Fibroblast of lung (primary cell): ENCODE results near the gene ZBTB7B. TPM values are rescaled to one million over a fixed set of nuclear protein-coding genes. Genes with fewer than 3 reads are reported as not detected.

Experiments used
- DNase-seq, 2 donors: peaks; one replicate each; pipeline versions ENCODE4 v3.0.0 to v3.0.0-alpha.2; 2010; ENCODE audit warnings: low read depth in 2 of 2
- H2AFZ ChIP-seq: 2 replicates; pipeline ENCODE4 v1.5.1; 2012; ENCODE audit warnings: low read length, control low read depth, inconsistent platforms
- H3K27ac ChIP-seq: 2 replicates; pipeline ENCODE4 v1.5.1; 2011; ENCODE audit warnings: low read length, control low read depth; ENCODE audit not compliant: insufficient read depth
- H3K27me3 ChIP-seq: 2 replicates; pipeline ENCODE4 v1.5.1; 2011; ENCODE audit warnings: mild to moderate bottlenecking, low read length; ENCODE audit not compliant: control insufficient read depth, insufficient read depth
- H3K36me3 ChIP-seq: 2 replicates; pipeline ENCODE4 v1.5.1; 2011; ENCODE audit warnings: low read length; ENCODE audit not compliant: control insufficient read depth, insufficient read depth
- H3K4me1 ChIP-seq: 2 replicates; pipeline ENCODE4 v1.5.1; 2011; ENCODE audit warnings: low read length; ENCODE audit not compliant: control insufficient read depth, insufficient read depth; ENCODE audit errors: extremely low read depth
- H3K4me2 ChIP-seq: 2 replicates; pipeline ENCODE4 v1.5.1; 2011; ENCODE audit warnings: low read length, control low read depth; ENCODE audit not compliant: insufficient read depth; ENCODE audit errors: extremely low read depth
- H3K4me3 ChIP-seq, 4 experiments: fragments of 200-600 bp in 1 of 4; sonication (generic) in 1 of 4; replicated peaks in 1 of 4; 2 replicates each; pipeline ENCODE4 v1.5.1; 2011 to 2016; ENCODE audit warnings: low read length in 4 of 4, low read depth in 3 of 4, mild to moderate bottlenecking in 3 of 4, control low read depth in 2 of 4, inconsistent platforms in 1 of 4, mixed read lengths in 1 of 4; ENCODE audit not compliant: insufficient read depth in 1 of 4; ENCODE audit errors: control extremely low read depth in 1 of 4
- H3K79me2 ChIP-seq: 2 replicates; pipeline ENCODE4 v1.5.1; 2012; ENCODE audit warnings: mild to moderate bottlenecking, low read length, inconsistent platforms; ENCODE audit not compliant: control insufficient read depth, insufficient read depth
- H3K9ac ChIP-seq: 2 replicates; pipeline ENCODE4 v1.5.1; 2011; ENCODE audit warnings: mild to moderate bottlenecking, low read length, control low read depth; ENCODE audit not compliant: insufficient read depth
- H3K9me3 ChIP-seq: 2 replicates; pipeline ENCODE4 v1.5.1; 2012; ENCODE audit warnings: low read depth, low read length; ENCODE audit not compliant: control insufficient read depth, insufficient read depth
- H4K20me1 ChIP-seq: 2 replicates; pipeline ENCODE4 v1.5.1; 2011; ENCODE audit warnings: low read length; ENCODE audit not compliant: control insufficient read depth, insufficient read depth; ENCODE audit errors: extremely low read depth
- CTCF ChIP-seq, 2 donors: IDR thresholded peaks in 1 of 2; conservative IDR thresholded peaks in 1 of 2; 1 replicate in 1 of 2; 2 replicates in 1 of 2; pipeline ENCODE4 v1.5.1; 2011 to 2012; ENCODE audit warnings: low read length in 2 of 2, control low read depth in 1 of 2, inconsistent platforms in 1 of 2, low read depth in 1 of 2, mild to moderate bottlenecking in 1 of 2
- EZH2 ChIP-seq: IDR thresholded peaks from 2 replicates; pipeline ENCODE4 v1.5.1; 2012; ENCODE audit warnings: low read length, control low read depth, mild to moderate bottlenecking; ENCODE audit errors: missing control alignments
- polyA plus RNA-seq, 2 donors: library from polyadenylated mRNA; depleted of rRNA in 1 of 2; stranded (reverse) in 1 of 2; unstranded in 1 of 2; fragments of >200 nt; gene quantifications; 2 replicates each; pipeline ENCODE4 v1.2.1, GENCODE V29; 2011 to 2012; ENCODE audit warnings: missing spikeins in 1 of 2
- total RNA-seq: library from RNA; depleted of rRNA; stranded (reverse); fragments of >200 nt; gene quantifications from 2 replicates; pipeline ENCODE4 v1.2.1, GENCODE V29; 2014

The ZBTB7B gene
- total and polyA plus RNA-seq, 2 donors (not counting 1 experiment from before 2014, with no cell fraction given) = 7.0 to 19.3 TPM

DNA sequence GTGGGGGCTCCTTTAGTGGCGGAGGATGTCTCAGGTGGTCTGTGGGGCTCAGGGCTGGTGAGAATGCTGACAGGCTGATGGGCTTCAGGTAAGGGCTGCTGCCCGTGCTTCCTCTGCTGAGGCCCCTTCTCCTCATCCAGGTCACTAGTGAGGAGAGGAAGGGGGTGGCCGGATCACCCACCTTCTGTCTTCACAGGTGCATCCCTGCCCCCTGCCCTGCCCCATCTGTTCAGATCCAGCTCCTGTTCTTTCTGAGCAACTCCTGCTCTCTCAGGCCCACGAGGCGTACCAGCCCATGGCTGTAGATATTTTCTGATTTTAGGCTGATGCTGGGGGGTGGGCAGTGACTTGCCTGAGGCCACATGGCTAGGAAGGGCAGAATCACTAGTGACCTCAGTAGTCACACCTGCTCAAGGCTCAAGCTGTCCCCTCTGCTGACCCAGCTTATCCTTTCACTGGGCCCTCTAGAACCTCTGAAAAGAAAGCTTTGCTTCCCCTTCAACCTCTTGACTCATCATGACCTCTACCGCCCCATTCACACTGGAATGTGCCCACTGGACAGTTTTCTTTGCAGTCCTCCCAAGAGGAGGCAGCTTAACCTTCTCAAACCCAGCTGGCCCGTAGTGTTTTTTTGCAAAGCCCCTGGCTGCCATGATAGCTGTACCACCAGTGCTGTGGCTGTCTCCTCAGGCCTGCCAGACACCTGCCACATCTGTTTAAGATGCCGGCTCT is 16.2 kb downstream of the ZBTB7B start:
- H3K4me3 ChIP-seq = no peak overlapping the region
- H3K36me3 ChIP-seq = peaks cover 7% of the 10 kb centered on the region
- no peaks in the 10 kb centered on the region for H3K27me3 ChIP-seq
- TF ChIP-seq EZH2 = no peak
- no peak for TF ChIP-seq CTCF (conservative IDR thresholded peaks at IDR 0.05 in 1 of 2, IDR thresholded peaks at IDR 0.05 in 1 of 2; ENCODE audit: low read depth in 1 of 2, low read length in 2 of 2)
- H3K79me2 ChIP-seq = no peaks in the 10 kb centered on the region
- no peak overlapping the region for H3K9ac ChIP-seq
- no peak overlapping the region for H3K27ac ChIP-seq
- peaks cover 14% of the 10 kb centered on the region for H3K4me1 ChIP-seq
- peak in 1 of 2 donors; percentile 25 for DNase-seq
- H2AFZ ChIP-seq = no peak overlapping the region
- H3K9me3 ChIP-seq = no peaks in the 10 kb centered on the region
- no peak overlapping the region for H3K4me2 ChIP-seq
- no peaks in the 10 kb centered on the region for H4K20me1 ChIP-seq

DNA sequence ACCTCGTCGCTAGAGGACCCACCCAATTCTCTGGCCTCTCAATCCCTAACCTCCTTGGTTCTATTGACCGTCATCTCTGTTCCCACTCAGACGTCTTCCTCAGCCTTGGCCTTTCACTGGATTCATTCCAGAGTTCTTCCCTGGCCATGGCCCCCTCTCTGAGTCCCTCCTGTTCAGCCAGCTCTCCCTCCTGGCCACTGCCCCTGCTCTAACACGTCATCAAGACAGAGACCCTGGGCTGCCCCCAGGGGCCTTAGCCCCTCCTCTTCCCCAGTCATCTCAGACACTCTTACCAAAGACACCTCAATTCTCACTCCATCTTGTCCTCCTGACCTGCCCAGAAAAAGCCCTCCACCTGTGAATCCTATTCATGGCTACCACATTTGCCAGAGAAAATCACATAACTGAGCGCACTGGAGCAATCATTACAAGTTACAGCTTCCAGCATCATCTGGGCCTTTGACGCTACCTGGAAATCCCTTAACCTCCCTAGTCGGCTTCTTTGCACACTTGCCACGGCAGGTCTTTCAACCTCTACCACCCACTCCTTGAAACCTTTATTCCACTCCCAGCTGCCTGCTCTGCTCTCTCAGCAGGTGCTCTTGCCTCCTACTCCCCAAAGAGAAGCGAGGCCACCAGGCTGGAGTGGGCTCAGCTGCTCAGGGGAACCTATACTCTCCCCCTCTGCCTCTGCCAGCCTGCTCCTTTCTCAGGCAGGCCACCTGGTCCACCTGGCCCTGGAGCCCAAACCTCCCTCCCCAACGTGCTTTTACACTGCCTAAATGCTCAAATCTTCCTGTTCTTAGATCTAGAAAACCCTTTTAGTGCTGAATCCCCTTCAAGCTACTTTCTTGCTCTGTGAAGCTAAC is 17.0 kb downstream of the ZBTB7B start:
- no peaks in the 10 kb centered on the region for H3K27me3 ChIP-seq

More for the DNA sequence above, 17.0 kb downstream of the ZBTB7B start:
- no peaks in the 10 kb centered on the region for H3K79me2 ChIP-seq
- peaks cover 7% of the 10 kb centered on the region for H3K36me3 ChIP-seq
- H3K27ac ChIP-seq = no peak overlapping the region
- no peak overlapping the region for H2AFZ ChIP-seq
- no peaks in the 10 kb centered on the region for H3K9me3 ChIP-seq
- no peak overlapping the region for H3K9ac ChIP-seq
- TF ChIP-seq EZH2 (no peak), CTCF (conservative IDR thresholded peaks at IDR 0.05 in 1 of 2, IDR thresholded peaks at IDR 0.05 in 1 of 2; ENCODE audit: low read depth in 1 of 2, low read length in 2 of 2) (no peak)
- no peak overlapping the region for H3K4me2 ChIP-seq
- no peak overlapping the region for H3K4me3 ChIP-seq
- H3K4me1 ChIP-seq = peaks cover 14% of the 10 kb centered on the region
- H4K20me1 ChIP-seq = no peaks in the 10 kb centered on the region
- DNase-seq = no peak
